ENCODE results near the gene ANXA11. TPM values are rescaled to one million over a fixed set of nuclear protein-coding genes. Genes with fewer than 3 reads are reported as not detected.

The ANXA11 gene
- total RNA-seq, 1 experiment from 2014 or later: 181 TPM

- TF ChIP-seq, protein P1, sequence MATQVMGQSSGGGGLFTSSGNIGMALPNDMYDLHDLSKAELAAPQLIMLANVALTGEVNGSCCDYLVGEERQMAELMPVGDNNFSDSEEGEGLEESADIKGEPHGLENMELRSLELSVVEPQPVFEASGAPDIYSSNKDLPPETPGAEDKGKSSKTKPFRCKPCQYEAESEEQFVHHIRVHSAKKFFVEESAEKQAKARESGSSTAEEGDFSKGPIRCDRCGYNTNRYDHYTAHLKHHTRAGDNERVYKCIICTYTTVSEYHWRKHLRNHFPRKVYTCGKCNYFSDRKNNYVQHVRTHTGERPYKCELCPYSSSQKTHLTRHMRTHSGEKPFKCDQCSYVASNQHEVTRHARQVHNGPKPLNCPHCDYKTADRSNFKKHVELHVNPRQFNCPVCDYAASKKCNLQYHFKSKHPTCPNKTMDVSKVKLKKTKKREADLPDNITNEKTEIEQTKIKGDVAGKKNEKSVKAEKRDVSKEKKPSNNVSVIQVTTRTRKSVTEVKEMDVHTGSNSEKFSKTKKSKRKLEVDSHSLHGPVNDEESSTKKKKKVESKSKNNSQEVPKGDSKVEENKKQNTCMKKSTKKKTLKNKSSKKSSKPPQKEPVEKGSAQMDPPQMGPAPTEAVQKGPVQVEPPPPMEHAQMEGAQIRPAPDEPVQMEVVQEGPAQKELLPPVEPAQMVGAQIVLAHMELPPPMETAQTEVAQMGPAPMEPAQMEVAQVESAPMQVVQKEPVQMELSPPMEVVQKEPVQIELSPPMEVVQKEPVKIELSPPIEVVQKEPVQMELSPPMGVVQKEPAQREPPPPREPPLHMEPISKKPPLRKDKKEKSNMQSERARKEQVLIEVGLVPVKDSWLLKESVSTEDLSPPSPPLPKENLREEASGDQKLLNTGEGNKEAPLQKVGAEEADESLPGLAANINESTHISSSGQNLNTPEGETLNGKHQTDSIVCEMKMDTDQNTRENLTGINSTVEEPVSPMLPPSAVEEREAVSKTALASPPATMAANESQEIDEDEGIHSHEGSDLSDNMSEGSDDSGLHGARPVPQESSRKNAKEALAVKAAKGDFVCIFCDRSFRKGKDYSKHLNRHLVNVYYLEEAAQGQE (IDR thresholded peaks at IDR 0.05; ENCODE audit: low read depth): no peak
- no peak for TF ChIP-seq EZH2 (IDR thresholded peaks at IDR 0.05)
These were observed 51.9 kb downstream of the ANXA11 start (continued) for GRCh38 chr10:80153460-80153859.

DNA sequence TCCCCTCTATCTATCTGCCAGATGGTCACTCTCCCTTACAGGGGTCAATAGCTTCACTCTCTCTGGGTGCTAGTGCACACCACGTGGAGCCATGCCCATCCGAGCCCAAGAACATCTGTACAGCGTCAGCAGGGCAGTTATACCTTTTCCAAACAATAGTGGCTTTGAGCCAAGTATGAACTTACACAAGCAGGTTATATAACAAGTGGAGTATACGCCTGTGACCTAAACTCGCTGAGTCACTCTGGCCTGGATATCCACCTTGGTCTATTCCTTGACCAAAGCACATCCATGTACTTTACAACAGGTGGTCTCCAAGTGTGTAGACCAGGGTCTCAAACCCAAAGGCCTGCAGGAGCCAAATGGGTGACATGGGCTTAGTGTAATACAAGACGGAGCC, 52.5 kb downstream of the ANXA11 start:
- intact Hi-C loops (cut with micrococcal nuclease): no loop called here
- Histone ChIP-seq H3K4me2 (ENCODE audit: low read length) (no peak overlapping the region), H3K36me3 (ENCODE audit: control insufficient read depth in 1 of 2, insufficient read depth in 2 of 2, low read length in 2 of 2) (peaks cover 13 to 84% of the 10 kb centered on the region in 2 experiments)

More for the DNA sequence above, 52.5 kb downstream of the ANXA11 start:
- H3K27me3 ChIP-seq (ENCODE audit: insufficient read depth, low read length): no peaks in the 10 kb centered on the region
- RAD21 ChIA-PET (ENCODE audit: low non-redundant PET in 1 of 2, low total read pairs in 2 of 2, uncharacterized antibody in 2 of 2, unreplicated experiment in 2 of 2): no interaction called here
- no peaks in the 10 kb centered on the region for H3K9me3 ChIP-seq (ENCODE audit: control insufficient read depth in 1 of 2, insufficient read depth in 1 of 2, low read depth in 1 of 2, low read length in 2 of 2)
- POLR2A ChIA-PET: no interaction called here
- CTCF ChIA-PET: no interaction called here
- H3K4me3 ChIP-seq (replicated peaks in 1 of 2; ENCODE audit: low read depth in 1 of 2, low read length in 2 of 2): no peak overlapping the region
- ATAC-seq (no peak), DNase-seq (ENCODE audit: low read depth, low spot score) (no peak)
- peaks cover 3 to 15% of the 10 kb centered on the region in 2 experiments for H3K4me1 ChIP-seq (ENCODE audit: control insufficient read depth in 1 of 2, insufficient read depth in 2 of 2, low read length in 2 of 2)
- no peaks in the 10 kb centered on the region for H3K9me2 ChIP-seq (ENCODE audit: insufficient read depth)
- H4K20me1 ChIP-seq (ENCODE audit: insufficient read depth): no peaks in the 10 kb centered on the region
- H3K79me2 ChIP-seq (ENCODE audit: insufficient read depth, low read length): no peaks in the 10 kb centered on the region; the same call in 1 of the 2 replicates
- H3K9ac ChIP-seq (ENCODE audit: low read length): no peak overlapping the region
- no peak overlapping the region for H3K27ac ChIP-seq (ENCODE audit: low read depth, low read length)
- H2AFZ ChIP-seq (ENCODE audit: low read depth, low read length, poor library complexity, severe bottlenecking): no peak overlapping the region
- no TSS peak for BruUV-seq (replicated peaks)
- TF ChIP-seq CBX3 (IDR thresholded peaks at IDR 0.05; ENCODE audit: low read depth) (no peak), RAD21 (IDR thresholded peaks at IDR 0.05; ENCODE audit: low read depth) (no peak), EZH2 (IDR thresholded peaks at IDR 0.05) (no peak), SP1 (IDR thresholded peaks at IDR 0.05; ENCODE audit: low read depth) (no peak), YY1 (IDR thresholded peaks at IDR 0.05; ENCODE audit: extremely low read depth, insufficient replicate concordance, low read depth, low read length) (no peak)

Measured in HCT116 (cell line).